Mammary epithelial cell (primary cell): ENCODE results near the gene SLC35G3.

Experiments
- CTCF ChIP-seq, 2 donors: IDR thresholded peaks in 1 of 2; conservative IDR thresholded peaks in 1 of 2; 2 replicates each; pipeline ENCODE4 v1.5.1; 2011 to 2012; ENCODE audit warnings: inconsistent platforms in 2 of 2, low read length in 2 of 2, mild to moderate bottlenecking in 2 of 2, control low read depth in 1 of 2, low read depth in 1 of 2; ENCODE audit not compliant: insufficient read depth in 1 of 2; ENCODE audit errors: extremely low read depth in 1 of 2
- EZH2 ChIP-seq: IDR thresholded peaks from 2 replicates; pipeline ENCODE4 v1.6.1; 2012; ENCODE audit warnings: low read length, inconsistent platforms, borderline replicate concordance

GRCh38 chr17:35243561-35244340, 49.6 kb upstream of the SLC35G3 start:
- TF ChIP-seq CTCF (conservative IDR thresholded peaks at IDR 0.05 in 1 of 2, IDR thresholded peaks at IDR 0.05 in 1 of 2; ENCODE audit: extremely low read depth in 1 of 2, insufficient read depth in 1 of 2, low read depth in 1 of 2, low read length in 2 of 2): no peak
- no peak for TF ChIP-seq EZH2
